ENCODE measurements around the gene MCC. TPM values are rescaled to one million over a fixed set of nuclear protein-coding genes. Genes with fewer than 3 reads are reported as not detected.

The MCC gene
- total RNA-seq, 2 donors from 2014 or later = 7.5 to 9.9 TPM

GRCh38 chr5:113201715-113202114, 286.5 kb downstream of the MCC start:
- Histone ChIP-seq H3K27me3 (no peaks in the 10 kb centered on the region), H3K4me3 (no peak overlapping the region), H3K36me3 (replicated peaks in 1 of 2; ENCODE audit: insufficient read depth in 1 of 2, low read depth in 2 of 2) (no peaks in the 10 kb centered on the region), H3K4me1 (no peaks in the 10 kb centered on the region), H3K9me3 (no peaks in the 10 kb centered on the region), H3K27ac (no peak overlapping the region)
- no peak for DNase-seq
- WGBS, 2 donors = 68 to 71% methylated on average over 5 of the region's 5 CpGs
- ATAC-seq = no peak
- TF ChIP-seq, protein P1, sequence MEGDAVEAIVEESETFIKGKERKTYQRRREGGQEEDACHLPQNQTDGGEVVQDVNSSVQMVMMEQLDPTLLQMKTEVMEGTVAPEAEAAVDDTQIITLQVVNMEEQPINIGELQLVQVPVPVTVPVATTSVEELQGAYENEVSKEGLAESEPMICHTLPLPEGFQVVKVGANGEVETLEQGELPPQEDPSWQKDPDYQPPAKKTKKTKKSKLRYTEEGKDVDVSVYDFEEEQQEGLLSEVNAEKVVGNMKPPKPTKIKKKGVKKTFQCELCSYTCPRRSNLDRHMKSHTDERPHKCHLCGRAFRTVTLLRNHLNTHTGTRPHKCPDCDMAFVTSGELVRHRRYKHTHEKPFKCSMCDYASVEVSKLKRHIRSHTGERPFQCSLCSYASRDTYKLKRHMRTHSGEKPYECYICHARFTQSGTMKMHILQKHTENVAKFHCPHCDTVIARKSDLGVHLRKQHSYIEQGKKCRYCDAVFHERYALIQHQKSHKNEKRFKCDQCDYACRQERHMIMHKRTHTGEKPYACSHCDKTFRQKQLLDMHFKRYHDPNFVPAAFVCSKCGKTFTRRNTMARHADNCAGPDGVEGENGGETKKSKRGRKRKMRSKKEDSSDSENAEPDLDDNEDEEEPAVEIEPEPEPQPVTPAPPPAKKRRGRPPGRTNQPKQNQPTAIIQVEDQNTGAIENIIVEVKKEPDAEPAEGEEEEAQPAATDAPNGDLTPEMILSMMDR (IDR thresholded peaks at IDR 0.05) = no peak
- no peak for TF ChIP-seq POLR2A (IDR thresholded peaks at IDR 0.05)
- intact Hi-C loops (cut with DNase I) = no loop called here

- intact Hi-C loops (cut with DNase I) = no loop called here
- ATAC-seq = no peak
Measured at GRCh38 chr5:113199122-113199905, 288.9 kb downstream of the MCC start.

DNA sequence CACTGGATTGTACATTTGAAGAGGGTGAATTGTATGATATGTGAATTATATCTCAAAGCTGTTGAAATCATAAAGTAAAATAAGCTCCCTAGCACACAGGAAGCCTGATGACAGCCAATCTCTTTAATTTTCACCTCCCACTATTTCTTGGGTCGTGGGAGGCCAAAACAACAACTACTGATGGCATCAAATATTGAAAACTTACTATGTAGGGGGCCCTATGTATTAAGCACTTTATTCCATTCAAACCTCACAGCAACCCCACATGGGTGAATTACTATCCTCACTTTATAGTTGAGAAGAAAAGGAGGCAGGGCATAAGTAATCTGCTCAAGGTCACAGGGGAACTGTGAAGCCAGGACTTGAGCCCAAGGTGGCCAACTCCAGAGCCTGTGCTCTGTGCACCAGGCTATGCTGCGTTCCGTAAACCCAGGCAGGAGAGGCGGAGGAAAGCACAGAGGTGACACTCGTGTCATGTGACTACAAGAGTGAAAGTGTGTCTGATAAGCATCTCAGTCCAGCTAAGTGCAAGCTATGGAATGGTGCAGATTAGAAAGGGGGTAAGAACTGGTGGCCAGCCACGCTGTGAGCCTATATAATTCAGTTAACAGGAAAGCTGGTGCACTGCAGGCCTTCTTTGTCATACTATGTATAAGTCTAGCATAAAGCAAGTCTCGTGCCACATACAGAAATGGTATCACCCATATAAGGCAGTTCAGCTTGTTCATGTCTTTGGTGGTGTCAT, 290.6 kb downstream of the MCC start:
- 76 to 82% methylated on average over 7 of the region's 7 CpGs for WGBS, 2 donors
- DNase-seq (no peak), ATAC-seq (no peak)
- Histone ChIP-seq H3K27me3 (no peaks in the 10 kb centered on the region), H3K4me1 (no peaks in the 10 kb centered on the region), H3K4me3 (no peak overlapping the region), H3K27ac (no peak overlapping the region), H3K9me3 (no peaks in the 10 kb centered on the region), H3K36me3 (replicated peaks in 1 of 2; ENCODE audit: insufficient read depth in 1 of 2, low read depth in 2 of 2) (no peaks in the 10 kb centered on the region)
- intact Hi-C loops (cut with DNase I) = no loop called here
- TF ChIP-seq, protein P1 (IDR thresholded peaks at IDR 0.05) = no peak
- no peak for TF ChIP-seq POLR2A (IDR thresholded peaks at IDR 0.05)

More at GRCh38 chr5:113199122-113199905, 288.9 kb downstream of the MCC start:
- TF ChIP-seq, protein P1 (IDR thresholded peaks at IDR 0.05) = no peak
- no peak for TF ChIP-seq POLR2A (IDR thresholded peaks at IDR 0.05)
- WGBS, 2 donors = 73% methylated on average over 5 of the region's 5 CpGs
- no peak for DNase-seq
- Histone ChIP-seq H3K9me3 (no peaks in the 10 kb centered on the region), H3K4me3 (no peak overlapping the region), H3K4me1 (no peaks in the 10 kb centered on the region), H3K27me3 (no peaks in the 10 kb centered on the region), H3K36me3 (replicated peaks in 1 of 2; ENCODE audit: insufficient read depth in 1 of 2, low read depth in 2 of 2) (no peaks in the 10 kb centered on the region), H3K27ac (no peak overlapping the region)

GRCh38 chr5:113195771-113196170, 292.5 kb downstream of the MCC start:
- ATAC-seq (no peak), DNase-seq (no peak)
- Histone ChIP-seq H3K36me3 (replicated peaks in 1 of 2; ENCODE audit: insufficient read depth in 1 of 2, low read depth in 2 of 2) (no peaks in the 10 kb centered on the region), H3K4me1 (no peaks in the 10 kb centered on the region), H3K27me3 (no peaks in the 10 kb centered on the region), H3K27ac (no peak overlapping the region), H3K4me3 (no peak overlapping the region), H3K9me3 (no peaks in the 10 kb centered on the region)
- intact Hi-C loops (cut with DNase I) = no loop called here
- WGBS, 2 donors = 80 to 90% methylated on average over 4 of the region's 4 CpGs
- TF ChIP-seq, protein P1 (IDR thresholded peaks at IDR 0.05) = no peak
- TF ChIP-seq POLR2A (IDR thresholded peaks at IDR 0.05) = no peak
